ENCODE data around the gene PLA2G5.

PLA2G5 gene

GRCh38 chr1:20072771-20073170 is 2.8 kb downstream of the PLA2G5 start:
- DNase-seq (ENCODE audit: low read depth), result no peak
- H3K4me3 ChIP-seq (ENCODE audit: low read depth, low read length), result no peak overlapping the region
- TF ChIP-seq CTCF (IDR thresholded peaks at IDR 0.05; ENCODE audit: low read depth, low read length), result no peak
- TF ChIP-seq POLR2A (IDR thresholded peaks at IDR 0.05; ENCODE audit: extremely low read depth, insufficient read length), result no peak
- no peak for TF ChIP-seq MYC (IDR thresholded peaks at IDR 0.05; ENCODE audit: low read depth, low read length)
- no peak for TF ChIP-seq MAX (IDR thresholded peaks at IDR 0.05; ENCODE audit: low read depth, low read length)

GRCh38 chr1:20073256-20073655 is 3.3 kb downstream of the PLA2G5 start:
- no peak for TF ChIP-seq MAX (IDR thresholded peaks at IDR 0.05; ENCODE audit: low read depth, low read length)
- no peak for TF ChIP-seq MYC (IDR thresholded peaks at IDR 0.05; ENCODE audit: low read depth, low read length)
- no peak for TF ChIP-seq CTCF (IDR thresholded peaks at IDR 0.05; ENCODE audit: low read depth, low read length)
- no peak for TF ChIP-seq POLR2A (IDR thresholded peaks at IDR 0.05; ENCODE audit: extremely low read depth, insufficient read length)
- H3K4me3 ChIP-seq (ENCODE audit: low read depth, low read length), result no peak overlapping the region
- DNase-seq (ENCODE audit: low read depth), result no peak

GRCh38 chr1:20074055-20074724 is 4.2 kb downstream of the PLA2G5 start:
- TF ChIP-seq CTCF (IDR thresholded peaks at IDR 0.05; ENCODE audit: low read depth, low read length) (no peak), MYC (IDR thresholded peaks at IDR 0.05; ENCODE audit: low read depth, low read length) (no peak), MAX (IDR thresholded peaks at IDR 0.05; ENCODE audit: low read depth, low read length) (no peak), POLR2A (IDR thresholded peaks at IDR 0.05; ENCODE audit: extremely low read depth, insufficient read length) (no peak)
- H3K4me3 ChIP-seq (ENCODE audit: low read depth, low read length), result no peak overlapping the region
- DNase-seq (ENCODE audit: low read depth), result no peak

- DNase-seq (ENCODE audit: low read depth), result no peak
Measured at GRCh38 chr1:20074725-20075171, 4.8 kb downstream of the PLA2G5 start.

GRCh38 chr1:20075345-20075744 is 5.4 kb downstream of the PLA2G5 start:
- TF ChIP-seq CTCF (IDR thresholded peaks at IDR 0.05; ENCODE audit: low read depth, low read length) (no peak), MYC (IDR thresholded peaks at IDR 0.05; ENCODE audit: low read depth, low read length) (no peak), MAX (IDR thresholded peaks at IDR 0.05; ENCODE audit: low read depth, low read length) (no peak), POLR2A (IDR thresholded peaks at IDR 0.05; ENCODE audit: extremely low read depth, insufficient read length) (no peak)
- no peak overlapping the region for H3K4me3 ChIP-seq (ENCODE audit: low read depth, low read length)
- DNase-seq (ENCODE audit: low read depth), result no peak

More at GRCh38 chr1:20074725-20075171, 4.8 kb downstream of the PLA2G5 start:
- TF ChIP-seq MAX (IDR thresholded peaks at IDR 0.05; ENCODE audit: low read depth, low read length) (no peak), POLR2A (IDR thresholded peaks at IDR 0.05; ENCODE audit: extremely low read depth, insufficient read length) (no peak), CTCF (IDR thresholded peaks at IDR 0.05; ENCODE audit: low read depth, low read length) (no peak), MYC (IDR thresholded peaks at IDR 0.05; ENCODE audit: low read depth, low read length) (no peak)
- H3K4me3 ChIP-seq (ENCODE audit: low read depth, low read length), result no peak overlapping the region

All from NB4 (cell line).